Stomach (tissue), 9 donors: ENCODE measurements around the gene KCND2. TPM values are rescaled to one million over a fixed set of nuclear protein-coding genes. Genes with fewer than 3 reads are reported as not detected.

Experiments
- DNase-seq, 2 donors: peaks; one replicate each; pipeline versions ENCODE4 v3.0.0 to v3.0.0-alpha.2; 2013 to 2019
- H3K27ac ChIP-seq, 5 donors: fragments of 200-600 bp in 4 of 5; sonication (generic) in 4 of 5; one replicate each; pipeline ENCODE4 v1.5.1; 2013 to 2019; ENCODE audit warnings: mild to moderate bottlenecking in 1 of 5, moderate library complexity in 1 of 5
- H3K27me3 ChIP-seq, 3 donors: fragments of 200-600 bp; sonication (generic); one replicate each; pipeline ENCODE4 v1.5.1; 2017 to 2019; ENCODE audit warnings: mixed run types in 1 of 3
- H3K36me3 ChIP-seq, 4 donors: fragments of 200-600 bp; sonication (generic); 1 replicate in 3 of 4; 2 replicates in 1 of 4; pipeline ENCODE4 v1.5.1; 2016 to 2019
- H3K4me1 ChIP-seq, 4 donors: fragments of 200-600 bp; sonication (generic); one replicate each; pipeline ENCODE4 v1.5.1; 2016 to 2019
- H3K4me3 ChIP-seq, 4 donors: fragments of 200-600 bp; sonication (generic) in 3 of 4; one replicate each; pipeline ENCODE4 v1.5.1; 2016 to 2019; ENCODE audit warnings: mild to moderate bottlenecking in 1 of 4
- H3K9me3 ChIP-seq, 4 donors: fragments of 200-600 bp; sonication (generic); one replicate each; pipeline ENCODE4 v1.5.1; 2016 to 2019
- CTCF ChIP-seq, 7 experiments: fragments of 450-650 bp in 4 of 7; fragments of 200-600 bp in 3 of 7; sonication (generic) in 3 of 7; IDR thresholded peaks; one replicate each; pipeline ENCODE4 v1.5.1; 2016 to 2019; ENCODE audit warnings: antibody characterized with exemption in 7 of 7, control low read depth in 2 of 7, mild to moderate bottlenecking in 1 of 7
- EP300 ChIP-seq: sonication (generic); formaldehyde crosslinking; IDR thresholded peaks from one replicate; pipeline ENCODE4 v1.6.1; 2017; ENCODE audit warnings: antibody characterized with exemption
- POLR2A ChIP-seq, 4 donors: fragments of 450-650 bp; IDR thresholded peaks; one replicate each; pipeline ENCODE4 v1.6.1; 2016; ENCODE audit warnings: antibody characterized with exemption in 4 of 4, control low read depth in 2 of 4, mild to moderate bottlenecking in 1 of 4, moderate library complexity in 1 of 4
- POLR2AphosphoS5 ChIP-seq, 3 donors: sonication (generic); formaldehyde crosslinking; IDR thresholded peaks; one replicate each; pipeline ENCODE4 v1.6.1; 2016; ENCODE audit warnings: antibody characterized with exemption in 3 of 3
- WGBS, 5 donors: extraction: QIAGEN DNeasy Blood & Tissue Kit in 3 of 5; methylation state at CpG; one replicate each; pipeline versions ENCODE4 v1.1.5 to v1.1.7; 2013 to 2018; 5-methylcytosine and 5-hydroxymethylcytosine counted together
- intact Hi-C: fragments of 100-400 bp; cut with DNase I; formaldehyde crosslinking; loops from one replicate; pipeline ENCODE4 v1.15.1; 2023; ENCODE audit warnings: low total_unique reads
- polyA plus RNA-seq, 3 donors: library from polyadenylated mRNA; stranded (reverse); fragments of 200-250 nt; gene quantifications; one replicate each; pipeline ENCODE4 v1.2.3, GENCODE V29; 2013
- total RNA-seq, 5 donors: library from RNA; depleted of rRNA; stranded (reverse); fragments of >200 nt; gene quantifications; one replicate each; pipeline versions ENCODE4 v1.1.0 to v1.2.3, GENCODE V29; 2014 to 2016
- donor health status: healthy with polysubstance abuse.
- donor health status: Bipolar disorder and iron deficiency.
- donor health status: healthy.

The KCND2 gene
- total and polyA plus RNA-seq, 8 donors: 0.06 to 1.3 (median 0.31) TPM; not detected in 5

- Histone ChIP-seq H3K27ac (no peak overlapping the region), H3K27me3 (no peaks in the 10 kb centered on the region), H3K36me3 (no peaks in the 10 kb centered on the region), H3K4me1 (no peaks in the 10 kb centered on the region), H3K4me3 (no peak overlapping the region), H3K9me3 (no peaks in the 10 kb centered on the region)
- intact Hi-C loops: no loop called here
- TF ChIP-seq CTCF (IDR thresholded peaks at IDR 0.05): no peak
- TF ChIP-seq POLR2AphosphoS5 (IDR thresholded peaks at IDR 0.05): no peak
- TF ChIP-seq POLR2A (IDR thresholded peaks at IDR 0.05): no peak
- TF ChIP-seq EP300: no peak
- no peak for DNase-seq
Measured at GRCh38 chr7:120394595-120394994, 121.6 kb downstream of the KCND2 start.

- DNase-seq: no peak
- Histone ChIP-seq H3K4me3 (no peak overlapping the region), H3K27ac (no peak overlapping the region), H3K9me3 (no peaks in the 10 kb centered on the region), H3K27me3 (no peaks in the 10 kb centered on the region), H3K36me3 (no peaks in the 10 kb centered on the region), H3K4me1 (no peaks in the 10 kb centered on the region)
- WGBS, 5 donors: 61 to 76% (median 68%) methylated on average over 3 of the region's 3 CpGs
- intact Hi-C loops: no loop called here
- TF ChIP-seq CTCF (IDR thresholded peaks at IDR 0.05): no peak
- no peak for TF ChIP-seq POLR2AphosphoS5 (IDR thresholded peaks at IDR 0.05)
Measured at GRCh38 chr7:120395526-120396019, 122.6 kb downstream of the KCND2 start.

GRCh38 chr7:120398284-120399000 is 125.5 kb downstream of the KCND2 start:
- intact Hi-C loops: no loop called here
- no peak for DNase-seq
- no peak for TF ChIP-seq EP300
- no peak for TF ChIP-seq CTCF (IDR thresholded peaks at IDR 0.05)
- TF ChIP-seq POLR2A (IDR thresholded peaks at IDR 0.05): no peak
- no peak for TF ChIP-seq POLR2AphosphoS5 (IDR thresholded peaks at IDR 0.05)
- Histone ChIP-seq H3K4me1 (no peaks in the 10 kb centered on the region), H3K27ac (no peak overlapping the region), H3K4me3 (no peak overlapping the region), H3K36me3 (no peaks in the 10 kb centered on the region), H3K9me3 (no peaks in the 10 kb centered on the region), H3K27me3 (no peaks in the 10 kb centered on the region)
- WGBS, 5 donors: 54 to 73% (median 59%) methylated on average over 3 of the region's 3 CpGs

GRCh38 chr7:120400806-120401455 is 128.0 kb downstream of the KCND2 start:
- H3K27ac ChIP-seq: no peak overlapping the region
- H3K4me3 ChIP-seq: no peak overlapping the region
- no peaks in the 10 kb centered on the region for H3K36me3 ChIP-seq
- 48 to 71% (median 59%) methylated on average over 2 of the region's 2 CpGs for WGBS, 5 donors
- H3K27me3 ChIP-seq: no peaks in the 10 kb centered on the region
- intact Hi-C loops: no loop called here
- TF ChIP-seq POLR2AphosphoS5 (IDR thresholded peaks at IDR 0.05) (no peak), EP300 (no peak), POLR2A (IDR thresholded peaks at IDR 0.05) (no peak), CTCF (IDR thresholded peaks at IDR 0.05) (no peak)
- no peaks in the 10 kb centered on the region for H3K9me3 ChIP-seq
- H3K4me1 ChIP-seq: no peaks in the 10 kb centered on the region
- no peak for DNase-seq
